Spleen (tissue), 11 donors: ENCODE data around the gene ARRB2. TPM values are rescaled to one million over a fixed set of nuclear protein-coding genes. Genes with fewer than 3 reads are reported as not detected.

ENCODE experiments used
- DNase-seq: peaks from one replicate; pipeline ENCODE4 v3.0.0-alpha.2; 2020
- H3K27ac ChIP-seq, 8 donors: fragments of 200-600 bp; sonication (generic) in 7 of 8; 1 replicate in 4 of 8; 2 replicates in 4 of 8; pipeline versions ENCODE4 v1.5.0 to v1.8.0; 2016 to 2021; ENCODE audit warnings: inconsistent platforms in 4 of 8, mild to moderate bottlenecking in 4 of 8, moderate library complexity in 1 of 8
- H3K27me3 ChIP-seq, 7 donors: fragments of 200-600 bp; sonication (generic) in 6 of 7; replicated peaks in 1 of 7; 1 replicate in 4 of 7; 2 replicates in 3 of 7; pipeline versions ENCODE4 v1.5.0 to v1.8.0; 2016 to 2021; ENCODE audit warnings: inconsistent platforms in 3 of 7, mild to moderate bottlenecking in 1 of 7
- H3K36me3 ChIP-seq, 6 donors: fragments of 200-600 bp; sonication (generic) in 5 of 6; 1 replicate in 4 of 6; 2 replicates in 2 of 6; pipeline versions ENCODE4 v1.5.0 to v1.8.0; 2016 to 2021; ENCODE audit warnings: inconsistent platforms in 2 of 6
- H3K4me1 ChIP-seq, 6 donors: fragments of 200-600 bp; sonication (generic) in 5 of 6; 1 replicate in 3 of 6; 2 replicates in 3 of 6; pipeline versions ENCODE4 v1.5.0 to v1.8.0; 2016 to 2021; ENCODE audit warnings: inconsistent platforms in 3 of 6
- H3K4me3 ChIP-seq, 8 donors: fragments of 200-600 bp; sonication (generic) in 7 of 8; 1 replicate in 4 of 8; 2 replicates in 4 of 8; pipeline versions ENCODE4 v1.5.0 to v1.8.0; 2016 to 2021; ENCODE audit warnings: inconsistent platforms in 4 of 8, mild to moderate bottlenecking in 4 of 8, moderate library complexity in 2 of 8
- H3K9me3 ChIP-seq, 8 donors: fragments of 200-600 bp; sonication (generic) in 7 of 8; 1 replicate in 4 of 8; 2 replicates in 4 of 8; pipeline versions ENCODE4 v1.5.0 to v1.8.0; 2016 to 2021; ENCODE audit warnings: inconsistent platforms in 4 of 8
- CTCF ChIP-seq, 11 experiments: fragments of 200-600 bp in 7 of 11; fragments of 450-650 bp in 4 of 11; sonication (generic) in 4 of 11; IDR thresholded peaks in 8 of 11; conservative IDR thresholded peaks in 3 of 11; 1 replicate in 7 of 11; 2 replicates in 4 of 11; pipeline versions ENCODE4 v1.4.0 to v1.8.0; 2016 to 2021; ENCODE audit warnings: antibody characterized with exemption in 11 of 11, inconsistent platforms in 4 of 11, mild to moderate bottlenecking in 1 of 11
- POLR2A ChIP-seq, 3 donors: fragments of 450-650 bp; IDR thresholded peaks; one replicate each; pipeline ENCODE4 v1.5.1; 2017; ENCODE audit warnings: antibody characterized with exemption in 3 of 3, mild to moderate bottlenecking in 1 of 3
- POLR2AphosphoS5 ChIP-seq, 3 donors: sonication (generic); formaldehyde crosslinking; IDR thresholded peaks; one replicate each; pipeline ENCODE4 v1.5.1; 2017; ENCODE audit warnings: antibody characterized with exemption in 3 of 3
- WGBS, 5 donors: extraction: QIAGEN DNeasy Blood & Tissue Kit in 3 of 5; methylation state at CpG; one replicate each; pipeline versions ENCODE4 v1.1.5 to v1.1.7; 2013 to 2018; 5-methylcytosine and 5-hydroxymethylcytosine counted together
- intact Hi-C: fragments of 100-400 bp; cut with DNase I; formaldehyde crosslinking; loops from one replicate; pipeline ENCODE4 v1.15.0; 2023; ENCODE audit warnings: low total_unique reads
- polyA plus RNA-seq, 3 donors: library from polyadenylated mRNA; stranded (reverse); fragments of 200-250 nt; gene quantifications; one replicate each; pipeline ENCODE4 v1.2.1, GENCODE V29; 2013
- total RNA-seq, 7 donors: library from RNA; depleted of rRNA in 3 of 7; stranded (reverse); fragments of >200 nt in 3 of 7; fragmentation: NEBNext Ultra II Directional in 4 of 7; extraction: Animal tissue kit (Norgen Biotek cat#: 25700) in 4 of 7; gene quantifications; one replicate each; pipeline versions ENCODE4 v1.1.0 to v1.2.1, GENCODE V29; 2016 to 2021
- donor health status: healthy with polysubstance abuse.
- donor health status: DM: no; HTN: no; CAD: no; lungs with moderate emphysema.
- donor health status: DM: no; HTN: no; CAD: no.
- donor health status: Bipolar disorder and iron deficiency.
- donor health status: healthy.
- donor health status: DM: no; HTN: no; CAD: no.
- donor health status: DM: yes; HTN: yes; CAD: no.

ARRB2 gene
- total and polyA plus RNA-seq, 10 donors = 61.4 to 416 (median 209) TPM

- no peaks in the 10 kb centered on the region for H3K9me3 ChIP-seq
- peaks cover 9 to 27% (median 15%) of the 10 kb centered on the region in 6 donors for H3K4me1 ChIP-seq
- TF ChIP-seq POLR2AphosphoS5 (IDR thresholded peaks at IDR 0.05) (no peak), CTCF (IDR thresholded peaks at IDR 0.05 in 8 of 11, conservative IDR thresholded peaks at IDR 0.05 in 3 of 11) (no peak), POLR2A (IDR thresholded peaks at IDR 0.05) (no peak)
- H3K36me3 ChIP-seq = no peaks in the 10 kb centered on the region
- intact Hi-C loops = no loop called here
- peaks cover 0 to 54% (median 0%) of the 10 kb centered on the region in 7 donors for H3K27me3 ChIP-seq
- no peak overlapping the region for H3K27ac ChIP-seq
- DNase-seq = peak; percentile 28
- WGBS, 5 donors = 39 to 67% (median 53%) methylated on average over 3 of the region's 3 CpGs
- no peak overlapping the region for H3K4me3 ChIP-seq
These were observed 40.2 kb downstream of the ARRB2 start for GRCh38 chr17:4750606-4751005.

GRCh38 chr17:4751932-4752331, 41.5 kb downstream of the ARRB2 start:
- Histone ChIP-seq H3K27me3 (peaks cover 0 to 50% (median 0%) of the 10 kb centered on the region in 7 donors), H3K4me3 (no peak overlapping the region), H3K27ac (no peak overlapping the region), H3K36me3 (no peaks in the 10 kb centered on the region), H3K9me3 (no peaks in the 10 kb centered on the region), H3K4me1 (peaks cover 9 to 22% (median 15%) of the 10 kb centered on the region in 6 donors)
- 48 to 66% (median 54%) methylated on average over 5 of the region's 5 CpGs for WGBS, 5 donors
- DNase-seq = no peak
- intact Hi-C loops = no loop called here
- no peak for TF ChIP-seq POLR2A (IDR thresholded peaks at IDR 0.05)
- no peak for TF ChIP-seq POLR2AphosphoS5 (IDR thresholded peaks at IDR 0.05)

- Histone ChIP-seq H3K36me3 (no peaks in the 10 kb centered on the region), H3K4me3 (no peak overlapping the region), H3K4me1 (peaks cover under 1 to 7% (median 4%) of the 10 kb centered on the region in 6 donors), H3K27me3 (peaks cover 0 to 45% (median 0%) of the 10 kb centered on the region in 7 donors), H3K27ac (no peak overlapping the region), H3K9me3 (no peaks in the 10 kb centered on the region)
- 90 to 95% (median 91%) methylated on average over 1 of the region's 1 CpG for WGBS, 5 donors
- intact Hi-C loops = no loop called here
- TF ChIP-seq CTCF (IDR thresholded peaks at IDR 0.05 in 8 of 11, conservative IDR thresholded peaks at IDR 0.05 in 3 of 11) = no peak
- no peak for TF ChIP-seq POLR2A (IDR thresholded peaks at IDR 0.05)
- TF ChIP-seq POLR2AphosphoS5 (IDR thresholded peaks at IDR 0.05) = no peak
- DNase-seq = no peak
These were observed 43.0 kb downstream of the ARRB2 start for GRCh38 chr17:4753392-4753791.

- Histone ChIP-seq H3K36me3 (no peaks in the 10 kb centered on the region), H3K27ac (peak overlapping the region in 5 of 8 donors; percentile 34 to 66 (median 54)), H3K27me3 (peaks cover 0 to 16% (median 0%) of the 10 kb centered on the region in 7 donors), H3K9me3 (no peaks in the 10 kb centered on the region), H3K4me1 (peaks cover 0 to 12% (median 5%) of the 10 kb centered on the region in 6 donors), H3K4me3 (no peak overlapping the region)
- no peak for DNase-seq
- 68 to 82% (median 73%) methylated on average over 9 to 10 of the region's 10 CpGs for WGBS, 5 donors
- intact Hi-C loops = no loop called here
- TF ChIP-seq POLR2A (IDR thresholded peaks at IDR 0.05) (no peak), POLR2AphosphoS5 (IDR thresholded peaks at IDR 0.05) (peak in 1 of 3 donors; percentile 44), CTCF (IDR thresholded peaks at IDR 0.05 in 8 of 11, conservative IDR thresholded peaks at IDR 0.05 in 3 of 11) (no peak)
These were observed 49.4 kb downstream of the ARRB2 start for GRCh38 chr17:4759776-4760236.
